Measurements from ENCODE around the gene S100A8. TPM values are rescaled to one million over a fixed set of nuclear protein-coding genes. Genes with fewer than 3 reads are reported as not detected.

The S100A8 gene
- total RNA-seq, 1 experiment from 2014 or later, result not detected

GRCh38 chr1:153362187-153362775 is 28.6 kb downstream of the S100A8 start:
- ChIA-PET POLR2A (ENCODE audit: low non-redundant PET) (no interaction called here), CTCF (no interaction called here)
- no peak for TF ChIP-seq EZH2 (IDR thresholded peaks at IDR 0.05; ENCODE audit: borderline replicate concordance, low read depth, low read length, poor library complexity, severe bottlenecking)
- TF ChIP-seq CTCF (conservative IDR thresholded peaks at IDR 0.05; ENCODE audit: low read depth, low read length), result no peak
- no peak overlapping the region for H3K27ac ChIP-seq (ENCODE audit: low read depth, low read length, poor library complexity, severe bottlenecking)
- H3K36me3 ChIP-seq (ENCODE audit: insufficient read depth, low read length, poor library complexity, severe bottlenecking), result no peaks in the 10 kb centered on the region
- H3K4me3 ChIP-seq (ENCODE audit: low read depth, low read length, poor library complexity, severe bottlenecking), result no peak overlapping the region
- intact Hi-C loops (cut with micrococcal nuclease; ENCODE audit: unreplicated experiment), result no loop called here
- H3K9me3 ChIP-seq (ENCODE audit: low read depth, low read length, poor library complexity, severe bottlenecking), result no peaks in the 10 kb centered on the region
- no peaks in the 10 kb centered on the region for H3K4me1 ChIP-seq (ENCODE audit: insufficient read depth, low read length, poor library complexity, severe bottlenecking)
- peaks cover 43% of the 10 kb centered on the region for H3K27me3 ChIP-seq (replicated peaks; ENCODE audit: insufficient read depth, low read depth, low read length, poor library complexity)
- no peak for DNase-seq (ENCODE audit: low spot score)
- BruUV-seq (replicated peaks), result no TSS peak

- peaks cover 44% of the 10 kb centered on the region for H3K27me3 ChIP-seq (replicated peaks; ENCODE audit: insufficient read depth, low read depth, low read length, poor library complexity)
- H3K4me3 ChIP-seq (ENCODE audit: low read depth, low read length, poor library complexity, severe bottlenecking), result no peak overlapping the region
- TF ChIP-seq EZH2 (IDR thresholded peaks at IDR 0.05; ENCODE audit: borderline replicate concordance, low read depth, low read length, poor library complexity, severe bottlenecking) (no peak), CTCF (conservative IDR thresholded peaks at IDR 0.05; ENCODE audit: low read depth, low read length) (no peak)
- intact Hi-C loops (cut with micrococcal nuclease; ENCODE audit: unreplicated experiment), result no loop called here
- H3K4me1 ChIP-seq (ENCODE audit: insufficient read depth, low read length, poor library complexity, severe bottlenecking), result no peaks in the 10 kb centered on the region
- ChIA-PET CTCF (no interaction called here), POLR2A (ENCODE audit: low non-redundant PET) (no interaction called here)
- no peaks in the 10 kb centered on the region for H3K9me3 ChIP-seq (ENCODE audit: low read depth, low read length, poor library complexity, severe bottlenecking)
- H3K27ac ChIP-seq (ENCODE audit: low read depth, low read length, poor library complexity, severe bottlenecking), result no peak overlapping the region
- H3K36me3 ChIP-seq (ENCODE audit: insufficient read depth, low read length, poor library complexity, severe bottlenecking), result no peaks in the 10 kb centered on the region
- BruUV-seq (replicated peaks), result no TSS peak
- no peak for DNase-seq (ENCODE audit: low spot score)
These were observed 29.3 kb downstream of the S100A8 start for GRCh38 chr1:153361480-153362109.

GRCh38 chr1:153360592-153361479 is 30.0 kb downstream of the S100A8 start:
- Histone ChIP-seq H3K27me3 (replicated peaks; ENCODE audit: insufficient read depth, low read depth, low read length, poor library complexity) (peaks cover 36% of the 10 kb centered on the region), H3K27ac (ENCODE audit: low read depth, low read length, poor library complexity, severe bottlenecking) (no peak overlapping the region), H3K4me1 (ENCODE audit: insufficient read depth, low read length, poor library complexity, severe bottlenecking) (no peaks in the 10 kb centered on the region), H3K36me3 (ENCODE audit: insufficient read depth, low read length, poor library complexity, severe bottlenecking) (no peaks in the 10 kb centered on the region), H3K9me3 (ENCODE audit: low read depth, low read length, poor library complexity, severe bottlenecking) (no peaks in the 10 kb centered on the region), H3K4me3 (ENCODE audit: low read depth, low read length, poor library complexity, severe bottlenecking) (no peak overlapping the region)
- no peak for DNase-seq (ENCODE audit: low spot score)
- ChIA-PET CTCF (no interaction called here), POLR2A (ENCODE audit: low non-redundant PET) (no interaction called here)
- intact Hi-C loops (cut with micrococcal nuclease; ENCODE audit: unreplicated experiment), result no loop called here
- TF ChIP-seq CTCF (conservative IDR thresholded peaks at IDR 0.05; ENCODE audit: low read depth, low read length) (no peak), EZH2 (IDR thresholded peaks at IDR 0.05; ENCODE audit: borderline replicate concordance, low read depth, low read length, poor library complexity, severe bottlenecking) (no peak)
- no TSS peak for BruUV-seq (replicated peaks)
